ENCODE results near the gene TTC39A. TPM values are rescaled to one million over a fixed set of nuclear protein-coding genes. Genes with fewer than 3 reads are reported as not detected.

The TTC39A gene
- total RNA-seq, 1 donor from 2014 or later: 0.45 TPM

GRCh38 chr1:51316113-51316845 lies 14.1 kb downstream of the TTC39A start:
- DNase-seq (ENCODE audit: low spot score): no peak

DNA sequence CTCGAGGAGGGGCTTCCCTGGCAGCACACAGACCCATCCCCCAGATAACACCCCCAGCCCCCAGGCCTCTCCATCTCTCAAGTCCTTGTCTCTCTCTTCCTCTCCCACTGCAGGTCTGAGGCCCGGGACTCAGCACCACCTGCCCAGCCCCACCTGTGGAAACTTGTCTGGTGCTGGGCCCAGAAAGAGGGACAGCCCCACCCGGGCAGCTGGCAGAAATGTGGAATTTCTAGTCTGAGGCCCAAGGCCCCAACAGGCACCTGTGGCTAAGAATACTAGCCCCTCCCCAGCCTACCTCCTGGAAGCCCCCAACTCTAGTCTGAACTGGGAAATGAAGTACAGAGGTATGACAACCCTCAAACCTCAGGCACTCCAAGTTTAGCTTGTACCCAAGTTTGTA lies 15.4 kb downstream of the TTC39A start:
- no peak for DNase-seq (ENCODE audit: low spot score)

- no peak for DNase-seq (ENCODE audit: low spot score)
Observed at GRCh38 chr1:51313961-51314777, 16.2 kb downstream of the TTC39A start.

GRCh38 chr1:51313268-51313852 lies 17.0 kb downstream of the TTC39A start:
- DNase-seq (ENCODE audit: low spot score): no peak

DNA sequence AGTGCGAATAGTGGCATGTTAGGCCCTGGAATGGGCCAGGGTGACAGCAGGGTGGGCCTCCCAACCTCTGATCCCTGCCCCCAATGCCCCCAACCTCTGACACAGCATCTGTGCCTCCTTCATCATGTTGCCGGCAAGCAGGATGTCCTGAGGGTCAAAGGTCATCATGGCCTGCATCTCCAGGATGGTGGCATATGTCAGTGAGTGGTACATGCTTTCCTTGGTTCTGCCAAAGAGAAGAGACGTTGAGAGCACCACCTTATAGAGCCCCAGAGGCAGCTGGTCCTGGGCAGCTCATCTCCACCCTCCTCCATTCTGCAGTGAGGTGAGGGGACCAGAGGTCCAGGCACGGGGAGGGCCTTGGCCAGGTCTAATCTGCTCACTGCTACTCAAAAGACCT lies 17.6 kb downstream of the TTC39A start:
- no peak for DNase-seq (ENCODE audit: low spot score)

DNA sequence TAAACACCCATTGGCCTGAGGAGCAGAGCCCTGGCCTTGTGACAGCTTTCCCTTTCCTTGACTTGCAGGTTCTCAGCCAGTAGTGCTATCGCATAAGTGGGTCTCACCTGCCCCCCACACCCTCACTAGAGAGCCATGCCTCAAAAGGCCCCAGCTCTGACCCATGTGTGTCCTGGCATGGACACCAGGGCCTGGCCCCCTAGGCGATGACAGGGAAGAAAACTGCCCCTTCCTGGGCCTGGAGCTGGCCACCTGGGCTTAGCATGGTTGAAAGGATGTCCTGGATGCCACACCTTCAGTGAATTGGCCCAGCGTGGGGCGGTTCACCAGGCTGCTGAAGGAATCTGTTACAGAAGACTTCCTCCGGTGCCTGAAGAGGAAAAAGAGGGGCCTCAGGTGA lies 18.5 kb downstream of the TTC39A start:
- no peak for DNase-seq (ENCODE audit: low spot score)

GRCh38 chr1:51310871-51311613 lies 19.3 kb downstream of the TTC39A start:
- DNase-seq (ENCODE audit: low spot score): no peak

DNA sequence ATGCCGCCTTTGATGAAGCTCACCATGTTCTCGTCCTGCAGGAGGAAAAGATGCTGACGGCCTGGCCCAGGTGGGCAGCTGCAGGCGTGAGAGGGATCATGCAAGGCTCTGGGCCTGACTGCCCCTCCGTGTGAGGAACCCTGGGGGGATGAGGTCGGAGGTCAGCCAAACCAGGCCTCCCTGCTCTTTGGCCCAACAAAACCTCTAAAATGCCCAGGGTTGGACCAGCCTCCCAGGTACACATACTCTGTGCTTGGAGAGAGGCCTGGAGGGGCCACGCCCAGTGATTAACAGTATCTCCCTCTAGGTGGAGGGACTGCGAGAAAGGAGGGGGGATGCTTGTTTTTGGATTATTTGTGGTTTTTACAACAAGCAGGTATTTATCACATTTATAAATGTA lies 21.1 kb downstream of the TTC39A start:
- DNase-seq (ENCODE audit: low spot score): no peak

DNA sequence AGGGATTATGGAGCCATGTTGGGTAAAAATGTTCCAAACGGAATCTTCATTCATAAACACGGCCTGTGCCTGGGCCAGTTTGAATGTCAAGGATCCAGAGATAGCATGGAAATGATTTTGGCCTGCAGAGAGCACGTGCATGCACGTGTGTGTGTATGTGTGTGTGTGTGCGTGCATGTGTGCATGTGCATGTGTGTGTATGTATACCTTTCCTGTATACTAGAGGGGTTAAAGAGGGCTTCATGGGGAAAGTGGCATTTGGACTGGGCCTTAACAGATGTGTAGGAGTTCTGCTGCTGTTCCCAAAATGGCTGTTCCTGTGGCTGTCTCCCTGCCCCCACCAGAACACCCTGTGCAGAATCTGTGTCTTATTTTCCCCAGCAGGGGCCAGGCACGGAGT lies 21.7 kb downstream of the TTC39A start:
- DNase-seq (ENCODE audit: low spot score): no peak

GRCh38 chr1:51306950-51307349 lies 23.4 kb downstream of the TTC39A start:
- no peak for DNase-seq (ENCODE audit: low spot score)

DNA sequence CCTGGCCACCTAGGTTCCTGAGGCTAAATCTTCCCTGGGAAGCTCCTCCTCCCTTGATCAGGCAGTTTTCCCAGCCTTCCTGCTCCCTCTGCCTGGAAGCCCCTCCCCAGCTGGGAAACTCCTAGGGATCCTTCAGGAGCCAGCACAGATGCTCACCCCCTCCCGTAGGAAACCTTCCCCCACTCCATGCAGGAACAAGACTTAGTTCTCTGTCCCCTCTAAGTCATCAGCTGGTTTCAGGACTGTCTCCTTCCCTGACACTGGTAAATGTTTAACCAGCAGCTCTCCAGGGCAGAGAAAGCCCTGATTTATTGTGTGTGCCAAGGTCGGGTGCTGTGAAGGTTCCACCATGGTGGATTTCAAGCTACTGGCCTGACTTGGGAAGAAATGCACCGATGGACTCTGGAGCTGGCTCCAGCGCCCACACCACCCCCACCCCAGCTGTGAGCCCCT lies 25.0 kb downstream of the TTC39A start:
- no peak for DNase-seq (ENCODE audit: low spot score)

DNA sequence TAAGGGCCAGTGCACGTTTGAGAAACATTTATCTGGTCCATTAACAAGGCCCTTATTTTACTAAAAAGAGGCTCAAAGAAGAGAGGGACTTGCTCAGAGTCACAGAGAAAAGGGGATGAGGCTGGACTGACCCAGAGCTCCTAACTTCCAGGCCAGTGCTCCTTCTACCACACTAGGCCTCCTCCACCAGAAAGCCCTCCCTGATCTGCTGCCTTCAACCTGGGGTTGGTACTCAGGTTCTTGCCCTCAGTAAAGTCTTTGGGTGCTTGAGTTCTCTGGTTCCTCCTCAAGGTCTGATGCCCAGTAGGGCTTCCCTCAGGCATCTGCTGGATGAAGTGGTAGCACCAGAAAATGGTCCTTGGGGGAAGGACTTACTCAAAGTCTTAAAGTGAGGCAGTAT lies 26.0 kb downstream of the TTC39A start:
- no peak for DNase-seq (ENCODE audit: low spot score)

DNA sequence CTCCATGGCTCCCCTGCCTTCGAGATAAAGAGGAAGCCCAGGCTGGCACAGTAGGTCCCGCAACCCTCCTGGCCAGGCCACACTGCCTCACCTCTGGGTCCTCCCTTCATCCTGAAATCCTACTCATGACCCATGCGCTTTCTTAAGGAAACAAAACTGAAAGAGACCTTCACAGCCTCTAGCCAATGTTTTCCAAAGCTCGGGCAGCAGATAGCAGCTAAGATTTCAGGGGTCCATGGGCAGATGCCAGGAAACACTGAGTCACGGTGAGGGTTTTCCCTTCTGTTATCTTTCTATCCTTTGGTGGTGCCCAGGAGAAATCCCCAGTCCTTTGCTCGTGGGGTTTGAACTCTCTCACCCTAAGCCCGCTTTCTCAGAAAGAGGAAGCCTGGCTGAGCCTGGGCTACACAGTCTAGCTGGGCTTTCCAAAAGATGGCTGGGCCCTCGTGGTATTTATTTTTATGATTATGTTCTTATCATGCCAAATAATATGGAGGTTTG lies 26.6 kb downstream of the TTC39A start:
- no peak for DNase-seq (ENCODE audit: low spot score)

DNA sequence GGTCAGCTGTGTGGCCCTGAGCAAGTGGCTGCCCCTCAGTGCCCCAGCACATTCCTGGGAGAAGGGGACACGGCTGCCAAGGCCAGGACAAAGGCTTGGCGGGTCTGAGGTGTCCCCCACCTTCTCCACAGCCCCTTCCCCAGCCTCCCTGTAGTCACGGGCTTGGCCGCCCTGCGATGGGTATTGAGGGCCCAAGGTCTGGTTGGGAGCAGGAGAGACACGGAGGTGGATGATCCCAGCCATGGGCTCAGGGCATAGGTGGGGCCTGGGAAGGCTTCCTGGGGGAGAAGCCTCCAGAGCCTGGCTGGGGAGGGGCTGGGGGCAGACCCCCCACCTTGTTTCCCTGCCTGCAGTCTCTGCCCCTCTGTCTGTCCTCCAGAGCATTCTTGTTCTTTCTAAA lies 27.0 kb downstream of the TTC39A start:
- DNase-seq (ENCODE audit: low spot score): no peak

GRCh38 chr1:51302746-51303145 lies 27.6 kb downstream of the TTC39A start:
- DNase-seq (ENCODE audit: low spot score): no peak

- DNase-seq (ENCODE audit: low spot score): no peak
Observed at GRCh38 chr1:51302270-51302669, 28.1 kb downstream of the TTC39A start.

GRCh38 chr1:51301844-51302162 lies 28.6 kb downstream of the TTC39A start:
- DNase-seq (ENCODE audit: low spot score): no peak

DNA sequence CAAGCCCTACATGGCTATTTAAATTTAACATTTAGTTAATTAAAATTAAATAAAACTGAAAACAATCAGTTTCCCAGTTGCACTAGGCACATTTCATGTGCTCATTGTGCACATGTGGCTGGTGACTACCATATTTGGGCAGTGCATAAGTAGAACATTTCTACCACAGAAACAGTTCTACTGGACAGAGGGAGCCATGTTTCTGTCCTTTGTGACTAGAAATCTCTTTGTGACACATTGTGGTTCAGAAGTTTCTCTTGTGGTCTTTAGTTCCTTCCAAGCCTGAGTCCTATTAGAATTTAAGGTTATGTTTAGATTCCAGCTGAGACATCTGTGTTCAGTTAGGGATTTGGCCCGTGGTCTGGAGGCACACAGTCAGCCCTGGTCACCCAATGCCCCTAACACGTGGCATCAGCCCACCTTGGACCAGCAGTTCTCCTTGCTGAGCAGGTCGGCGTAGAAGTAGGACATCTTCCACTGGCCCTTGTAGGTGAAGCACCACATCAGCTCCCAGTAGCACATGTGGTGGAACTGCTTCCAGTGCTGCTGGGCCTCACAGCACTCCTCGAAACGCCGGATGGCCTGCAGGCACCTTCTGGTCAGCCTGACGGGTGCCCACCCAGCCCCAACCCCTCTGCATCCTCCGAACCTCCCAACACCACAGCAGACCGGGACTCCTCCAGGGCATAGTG lies 29.1 kb downstream of the TTC39A start:
- DNase-seq (ENCODE audit: low spot score): no peak

DNA sequence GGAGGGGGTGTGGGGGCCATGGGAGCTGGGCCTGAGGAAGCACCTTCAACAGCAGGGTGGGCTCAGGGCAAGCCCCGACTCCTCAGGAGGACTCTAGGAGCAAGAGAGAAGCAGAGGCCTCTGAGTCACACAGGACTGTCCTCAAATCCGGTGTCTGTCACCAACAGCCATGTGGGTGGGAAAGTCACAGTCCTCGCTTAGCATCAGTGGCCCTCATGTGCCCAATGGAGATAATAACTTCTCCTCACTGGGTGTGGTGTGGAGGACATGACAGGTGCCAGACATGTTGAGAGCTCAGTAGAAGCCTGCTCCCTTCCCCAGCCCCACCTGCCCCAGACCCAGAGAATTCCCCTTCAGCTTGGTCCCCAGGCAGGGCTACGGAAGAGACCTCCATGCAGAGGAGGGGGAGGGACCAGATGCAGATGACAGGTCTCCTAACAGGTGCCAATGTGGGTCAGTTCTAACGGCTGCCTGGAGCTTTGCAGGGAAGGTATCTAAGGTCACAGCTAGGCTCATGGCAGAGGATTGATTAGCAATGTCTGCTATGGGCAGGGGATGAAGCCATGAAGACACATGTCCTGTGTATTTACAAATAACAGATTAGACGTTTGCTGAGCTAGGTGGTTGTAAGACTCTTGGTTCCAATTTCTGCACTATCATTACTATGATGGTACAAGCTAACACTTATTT lies 30.2 kb downstream of the TTC39A start:
- DNase-seq (ENCODE audit: low spot score): peak; percentile 43

DNA sequence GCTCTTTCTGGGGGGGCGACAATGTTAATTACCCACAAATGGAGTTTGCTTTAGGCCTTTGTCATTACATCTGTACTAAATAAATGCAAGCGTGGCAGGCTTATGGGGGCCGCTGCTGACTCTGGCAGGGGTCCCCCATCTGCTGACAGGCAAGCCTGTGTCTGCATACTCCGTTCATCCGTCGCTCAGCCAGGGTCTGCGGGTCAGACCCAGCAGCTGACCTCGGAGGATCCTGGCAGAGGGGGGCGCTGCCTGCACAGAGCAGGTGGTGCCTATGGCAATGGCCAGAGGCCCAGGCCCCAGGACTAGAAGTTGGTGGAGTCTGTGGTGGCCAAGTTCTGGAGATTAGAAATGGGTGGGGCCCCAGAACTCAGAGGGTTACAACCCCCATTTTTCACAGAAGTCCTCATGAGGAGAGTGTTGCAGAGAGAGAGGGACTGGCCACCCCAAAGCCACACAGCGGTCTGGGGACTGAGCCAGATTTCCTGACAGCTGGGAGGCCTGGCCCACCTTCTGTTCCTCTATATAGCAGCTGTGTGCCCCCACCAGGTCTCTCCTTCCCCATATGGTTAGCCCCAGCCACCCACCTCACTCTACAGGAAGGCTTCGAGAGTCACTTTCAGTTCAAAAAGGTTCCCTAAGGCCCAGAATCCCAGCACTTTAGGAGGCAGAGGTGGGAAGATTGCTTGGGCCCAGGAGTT lies 31.0 kb downstream of the TTC39A start:
- DNase-seq (ENCODE audit: low spot score): peak; percentile 71

Data from mesenteric fat pad (tissue), 1 donor.